Neural cell (in vitro differentiated cells): ENCODE measurements around the gene FMNL1. TPM values are rescaled to one million over a fixed set of nuclear protein-coding genes. Genes with fewer than 3 reads are reported as not detected.

Experiments used
- polyA plus RNA-seq: library from polyadenylated mRNA; depleted of rRNA; stranded (reverse); fragments of >200 nt; gene quantifications from 2 replicates; pipeline ENCODE4 v1.2.3, GENCODE V29; 2014

The FMNL1 gene
- polyA plus RNA-seq, 1 donor from 2014 or later, result 5.6 TPM

Other genes with a start within 250 kb of the FMNL1 start
- gene DCAKD, start 170.3 kb upstream of the FMNL1 start, polyA plus RNA-seq, result 68.5 and 75.0 TPM in 2 replicates
- gene NMT1, start 160.6 kb upstream of the FMNL1 start, polyA plus RNA-seq, result 23.4 and 28.7 TPM in 2 replicates
- 0.36 and 1.3 TPM in 2 replicates for gene PLCD3, start 89.4 kb upstream of the FMNL1 start, polyA plus RNA-seq
- 3.1 and 8.4 TPM in 2 replicates for gene ACBD4, start 86.2 kb upstream of the FMNL1 start, polyA plus RNA-seq
- gene HEXIM1, start 73.4 kb upstream of the FMNL1 start, polyA plus RNA-seq, result 9.0 and 10.2 TPM in 2 replicates
- 13.9 and 17.9 TPM in 2 replicates for gene HEXIM2, start 60.0 kb upstream of the FMNL1 start, polyA plus RNA-seq
- gene SPATA32, start 40.2 kb downstream of the FMNL1 start, polyA plus RNA-seq, result not detected in 2 replicates
- 6.6 and 6.7 TPM in 2 replicates for gene MAP3K14, start 95.1 kb downstream of the FMNL1 start, polyA plus RNA-seq
- 7.4 and 12.7 TPM in 2 replicates for gene ARHGAP27, start 211.0 kb downstream of the FMNL1 start, polyA plus RNA-seq